Calu3 (cell line): ENCODE measurements around the gene CIAPIN1. TPM values are rescaled to one million over a fixed set of nuclear protein-coding genes. Genes with fewer than 3 reads are reported as not detected.

Experiments
- BruUV-seq: library from RNA; stranded (reverse); fragments of 400-500 nt; replicated peaks from 2 replicates; lab custom pipeline; 2021; lab: Mats Ljungman, UMichigan
- CTCF ChIA-PET: fragments of 300-600 bp; sonication (Branson Sonifier 250); formaldehyde crosslinking; loops from one replicate; lab custom pipeline; 2022; ENCODE audit warnings: antibody characterized with exemption; lab: Charles Lee
- DNase-seq: peaks from one replicate; pipeline ENCODE4 v3.0.0; 2022
- H3K27ac Mint-ChIP-seq: one replicate; pipeline ENCODE4 v1.8.0; 2022; ENCODE audit warnings: mixed read lengths; ENCODE audit not compliant: unreplicated experiment
- H3K27me3 Mint-ChIP-seq: one replicate; pipeline ENCODE4 v1.8.0; 2022; ENCODE audit warnings: mixed read lengths; ENCODE audit not compliant: unreplicated experiment
- H3K36me3 Mint-ChIP-seq: one replicate; pipeline ENCODE4 v1.8.0; 2022; ENCODE audit warnings: mild to moderate bottlenecking, moderate library complexity, mixed read lengths; ENCODE audit not compliant: insufficient read depth, unreplicated experiment
- H3K4me1 Mint-ChIP-seq: one replicate; pipeline ENCODE4 v1.8.0; 2022; ENCODE audit warnings: mild to moderate bottlenecking, low read depth, mixed read lengths; ENCODE audit not compliant: unreplicated experiment
- H3K4me3 Mint-ChIP-seq: one replicate; pipeline ENCODE4 v1.8.0; 2022; ENCODE audit warnings: mild to moderate bottlenecking, low read depth, moderate library complexity, mixed read lengths; ENCODE audit not compliant: unreplicated experiment
- H3K9me3 Mint-ChIP-seq: one replicate; pipeline ENCODE4 v1.8.0; 2022; ENCODE audit warnings: low read depth, mixed read lengths; ENCODE audit not compliant: unreplicated experiment
- intact Hi-C: fragments of 100-400 bp; cut with micrococcal nuclease; formaldehyde crosslinking; loops from one replicate; pipeline ENCODE4 v1.10.0; 2022; ENCODE audit not compliant: unreplicated experiment
- total RNA-seq: library from RNA; stranded (reverse); gene quantifications from 2 replicates; pipeline ENCODE4 v1.2.3, GENCODE V29; 2022
- TF ChIP-seq, protein P1 (sequence below): fragments of 200-600 bp; IDR thresholded peaks from one replicate; pipeline ENCODE4 v1.8.0; 2022; ENCODE audit warnings: antibody characterized with exemption; ENCODE audit not compliant: unreplicated experiment

The CIAPIN1 gene
- total RNA-seq, 1 experiment from 2014 or later, result 77.2 TPM

GRCh38 chr16:57381791-57382534 is 65.2 kb downstream of the CIAPIN1 start:
- DNase-seq, result no peak
- H3K36me3 Mint-ChIP-seq, result peaks cover 31% of the 10 kb centered on the region
- H3K4me3 Mint-ChIP-seq, result no peak overlapping the region
- BruUV-seq, result no TSS peak
- H3K27ac Mint-ChIP-seq, result no peak overlapping the region
- CTCF ChIA-PET, result interaction anchor here (0.9 to 1.0 kb wide), 2 partner anchors 35 to 78 kb away, joined by 3 to 4 read pairs; no protein-coding TSS in a partner anchor
- TF ChIP-seq, protein P1, sequence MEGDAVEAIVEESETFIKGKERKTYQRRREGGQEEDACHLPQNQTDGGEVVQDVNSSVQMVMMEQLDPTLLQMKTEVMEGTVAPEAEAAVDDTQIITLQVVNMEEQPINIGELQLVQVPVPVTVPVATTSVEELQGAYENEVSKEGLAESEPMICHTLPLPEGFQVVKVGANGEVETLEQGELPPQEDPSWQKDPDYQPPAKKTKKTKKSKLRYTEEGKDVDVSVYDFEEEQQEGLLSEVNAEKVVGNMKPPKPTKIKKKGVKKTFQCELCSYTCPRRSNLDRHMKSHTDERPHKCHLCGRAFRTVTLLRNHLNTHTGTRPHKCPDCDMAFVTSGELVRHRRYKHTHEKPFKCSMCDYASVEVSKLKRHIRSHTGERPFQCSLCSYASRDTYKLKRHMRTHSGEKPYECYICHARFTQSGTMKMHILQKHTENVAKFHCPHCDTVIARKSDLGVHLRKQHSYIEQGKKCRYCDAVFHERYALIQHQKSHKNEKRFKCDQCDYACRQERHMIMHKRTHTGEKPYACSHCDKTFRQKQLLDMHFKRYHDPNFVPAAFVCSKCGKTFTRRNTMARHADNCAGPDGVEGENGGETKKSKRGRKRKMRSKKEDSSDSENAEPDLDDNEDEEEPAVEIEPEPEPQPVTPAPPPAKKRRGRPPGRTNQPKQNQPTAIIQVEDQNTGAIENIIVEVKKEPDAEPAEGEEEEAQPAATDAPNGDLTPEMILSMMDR, result no peak
- peaks cover 66% of the 10 kb centered on the region for H3K4me1 Mint-ChIP-seq
- H3K9me3 Mint-ChIP-seq, result no peaks in the 10 kb centered on the region
- intact Hi-C loops, result no loop called here
- H3K27me3 Mint-ChIP-seq, result no peaks in the 10 kb centered on the region

DNA sequence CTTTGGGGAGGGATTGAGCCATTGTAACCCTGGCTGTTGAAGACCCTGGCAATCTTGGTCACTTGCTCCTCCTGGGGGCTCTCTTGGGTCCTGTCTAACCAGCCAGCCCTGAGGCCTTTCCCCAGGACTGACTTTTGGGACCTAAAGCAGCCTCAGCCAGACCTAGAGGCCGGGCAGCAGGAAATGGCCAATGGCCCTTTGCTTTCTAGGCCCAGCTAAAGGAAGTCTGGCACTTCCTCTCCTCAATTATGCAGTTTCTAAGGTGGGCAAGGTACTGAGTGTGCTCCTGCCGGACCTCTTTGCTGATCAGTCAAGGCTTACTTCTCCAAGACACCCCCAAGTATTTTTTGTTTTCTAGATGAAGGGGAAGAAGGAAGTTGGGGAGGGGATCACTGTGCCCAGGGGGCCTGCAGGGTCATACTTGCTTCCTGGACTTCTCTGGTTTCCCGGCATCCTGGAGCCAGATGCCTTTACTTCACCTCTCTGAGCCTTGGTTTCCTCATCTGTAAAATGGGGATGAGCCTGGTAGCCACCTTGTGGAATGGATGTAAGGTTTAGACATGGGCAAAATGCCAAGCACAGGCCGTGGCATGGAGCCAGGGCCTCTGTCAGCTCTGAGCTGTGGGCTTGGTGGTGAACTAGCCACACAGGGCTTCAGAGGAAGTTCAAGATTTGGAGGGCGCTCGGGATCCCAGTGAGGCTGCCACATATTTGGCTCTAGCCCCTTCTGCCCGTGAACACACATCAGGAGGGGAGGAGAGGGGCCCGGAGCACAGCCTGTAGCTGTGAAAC is 66.3 kb downstream of the CIAPIN1 start:
- H3K27ac Mint-ChIP-seq, result peak overlapping the region; percentile 67
- H3K4me1 Mint-ChIP-seq, result peaks cover 71% of the 10 kb centered on the region
- no peaks in the 10 kb centered on the region for H3K27me3 Mint-ChIP-seq
- TF ChIP-seq, protein P1, result no peak
- no peak overlapping the region for H3K4me3 Mint-ChIP-seq
- peaks cover 31% of the 10 kb centered on the region for H3K36me3 Mint-ChIP-seq
- H3K9me3 Mint-ChIP-seq, result no peaks in the 10 kb centered on the region
- BruUV-seq, result no TSS peak
- intact Hi-C loops, result no loop called here
- CTCF ChIA-PET, result interaction anchor here (0.7 to 1.0 kb wide), 3 partner anchors 11 to 77 kb away, joined by 3 to 8 read pairs (median 4); no protein-coding TSS in a partner anchor
- DNase-seq, result peak; percentile 69

DNA sequence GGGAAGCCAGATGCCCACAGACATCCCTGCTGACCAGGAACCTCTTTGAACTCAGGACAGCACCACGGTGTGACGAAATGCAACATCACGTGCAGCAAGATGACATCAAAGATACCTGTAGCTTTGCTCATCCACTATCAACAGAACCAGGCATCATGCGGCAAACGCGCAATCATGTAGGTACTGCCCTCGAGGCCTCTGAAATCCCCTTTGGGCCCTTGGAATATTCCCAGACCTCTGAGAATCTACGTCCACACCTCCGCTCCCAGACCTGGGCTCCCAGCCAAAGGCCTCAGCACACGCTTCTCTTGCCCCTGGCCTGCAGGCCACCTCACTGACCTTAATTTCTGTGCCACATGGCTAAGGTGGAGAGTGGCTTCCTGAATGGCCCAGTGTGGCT is 67.6 kb downstream of the CIAPIN1 start:
- no peaks in the 10 kb centered on the region for H3K27me3 Mint-ChIP-seq

More for the DNA sequence above, 67.6 kb downstream of the CIAPIN1 start:
- intact Hi-C loops, result loop anchor here (5.0 kb wide), 2 partner anchors 37 to 38 kb away; no protein-coding TSS in a partner anchor
- H3K27ac Mint-ChIP-seq, result peak overlapping the region; percentile 67
- H3K36me3 Mint-ChIP-seq, result peaks cover 31% of the 10 kb centered on the region
- no peaks in the 10 kb centered on the region for H3K9me3 Mint-ChIP-seq
- H3K4me3 Mint-ChIP-seq, result no peak overlapping the region
- peak; percentile 69 for DNase-seq
- BruUV-seq, result no TSS peak
- peaks cover 69% of the 10 kb centered on the region for H3K4me1 Mint-ChIP-seq
- CTCF ChIA-PET, result no interaction called here
- TF ChIP-seq, protein P1, result no peak

Other genes with a start within 250 kb of the CIAPIN1 start
- 32.6 and 33.3 TPM in 2 replicates for gene ARL2BP, start 202.1 kb downstream of the CIAPIN1 start, total RNA-seq
- 38.3 and 40.3 TPM in 2 replicates for gene PLLP, start 162.7 kb downstream of the CIAPIN1 start, total RNA-seq
- 2.6 and 4.5 TPM in 2 replicates for gene CCL22, start 88.6 kb downstream of the CIAPIN1 start, total RNA-seq
- 17.6 and 41.4 TPM in 2 replicates for gene CX3CL1, start 74.9 kb downstream of the CIAPIN1 start, total RNA-seq
- gene CCL17, start 42.6 kb downstream of the CIAPIN1 start, total RNA-seq, result not detected in 2 replicates
- gene COQ9, start 94 bp upstream of the CIAPIN1 start, total RNA-seq, result 75.9 and 77.7 TPM in 2 replicates
- 69.4 and 80.0 TPM in 2 replicates for gene POLR2C, start 15.3 kb upstream of the CIAPIN1 start, total RNA-seq
- gene DOK4, start 39.1 kb upstream of the CIAPIN1 start, total RNA-seq, result 23.0 and 34.7 TPM in 2 replicates
- 6.8 and 7.9 TPM in 2 replicates for gene CCDC102A, start 89.2 kb upstream of the CIAPIN1 start, total RNA-seq
- gene ADGRG5, start 95.3 kb upstream of the CIAPIN1 start, total RNA-seq, result 0.85 and 1.5 TPM in 2 replicates
- 269 and 278 TPM in 2 replicates for gene ADGRG1, start 181.2 kb upstream of the CIAPIN1 start, total RNA-seq
- gene ADGRG3, start 220.9 kb upstream of the CIAPIN1 start, total RNA-seq, result not detected in 2 replicates
- gene DRC7, start 247.4 kb upstream of the CIAPIN1 start, total RNA-seq, result not detected in 2 replicates